ENCODE data around the gene RTEL1. TPM values are rescaled to one million over a fixed set of nuclear protein-coding genes. Genes with fewer than 3 reads are reported as not detected.

Gene RTEL1
- total RNA-seq, 1 experiment from 2014 or later, result 26.1 TPM

- Histone ChIP-seq H3K4me3 (ENCODE audit: low read depth in 2 of 2, low read length in 2 of 2) (no peak overlapping the region), H3K36me3 (ENCODE audit: control insufficient read depth, insufficient read depth, low read length) (no peaks in the 10 kb centered on the region), H3K27me3 (ENCODE audit: control insufficient read depth, insufficient read depth, low read length) (no peaks in the 10 kb centered on the region), H3K9me3 (ENCODE audit: control insufficient read depth, insufficient read depth, low read depth, low read length) (no peaks in the 10 kb centered on the region), H3K27ac (ENCODE audit: low read length) (no peak overlapping the region), H3K4me1 (ENCODE audit: control insufficient read depth, insufficient read depth, low read length) (peaks cover 6% of the 10 kb centered on the region)
- ATAC-seq (no peak), DNase-seq (ENCODE audit: low read depth, low spot score) (no peak)
- BruUV-seq (replicated peaks), result no TSS peak
- TF ChIP-seq POLR2AphosphoS5 (IDR thresholded peaks at IDR 0.05; ENCODE audit: low read depth, low read length), result no peak
- TF ChIP-seq TCF7L2 (IDR thresholded peaks at IDR 0.05; ENCODE audit: low read depth, low read length), result no peak
- TF ChIP-seq CTCF (IDR thresholded peaks at IDR 0.05), result no peak
- no peak for TF ChIP-seq REST (IDR thresholded peaks at IDR 0.05; ENCODE audit: insufficient read depth in 1 of 2, low read depth in 2 of 2, low read length in 1 of 2)
- no peak for TF ChIP-seq SIN3A (IDR thresholded peaks at IDR 0.05; ENCODE audit: borderline replicate concordance, insufficient read depth, low read depth, low read length)
- in situ Hi-C loops (cut with HindIII; ENCODE audit: low pct_unique_long_range_greater_than_20kb, low sequenced_read_pairs), result no loop called here
- ChIA-PET POLR2A (interaction anchor here (0.5 kb wide), 1 partner anchor 22 kb away, joined by 7 read pairs; no protein-coding TSS in a partner anchor), CTCF (interaction anchor here (2.4 kb wide), 1 partner anchor 105 kb away, joined by 12 read pairs; the partner anchor contains the start of gene PTK6)
- intact Hi-C loops (cut with micrococcal nuclease; ENCODE audit: unreplicated experiment), result no loop called here
These were observed 14.6 kb upstream of the RTEL1 start for GRCh38 chr20:63643499-63643898.

- no peaks in the 10 kb centered on the region for H3K36me3 ChIP-seq (ENCODE audit: control insufficient read depth, insufficient read depth, low read length)
- ChIA-PET POLR2A (interaction anchor here (0.5 kb wide), 1 partner anchor 22 kb away, joined by 7 read pairs; no protein-coding TSS in a partner anchor), CTCF (no interaction called here)
- in situ Hi-C loops (cut with HindIII; ENCODE audit: low pct_unique_long_range_greater_than_20kb, low sequenced_read_pairs) (no loop called here), intact Hi-C loops (cut with micrococcal nuclease; ENCODE audit: unreplicated experiment) (no loop called here)
- H3K27me3 ChIP-seq (ENCODE audit: control insufficient read depth, insufficient read depth, low read length), result no peaks in the 10 kb centered on the region
- no TSS peak for BruUV-seq (replicated peaks)
- no peak overlapping the region for H3K4me3 ChIP-seq (ENCODE audit: low read depth in 2 of 2, low read length in 2 of 2)
- no peaks in the 10 kb centered on the region for H3K9me3 ChIP-seq (ENCODE audit: control insufficient read depth, insufficient read depth, low read depth, low read length)
- no peak for ATAC-seq
- no peak for DNase-seq (ENCODE audit: low read depth, low spot score)
- H3K27ac ChIP-seq (ENCODE audit: low read length), result no peak overlapping the region
- TF ChIP-seq SIN3A (IDR thresholded peaks at IDR 0.05; ENCODE audit: borderline replicate concordance, insufficient read depth, low read depth, low read length) (no peak), CTCF (IDR thresholded peaks at IDR 0.05) (no peak), REST (IDR thresholded peaks at IDR 0.05; ENCODE audit: insufficient read depth in 1 of 2, low read depth in 2 of 2, low read length in 1 of 2) (no peak)
- peaks cover 6% of the 10 kb centered on the region for H3K4me1 ChIP-seq (ENCODE audit: control insufficient read depth, insufficient read depth, low read length)
These were observed 14.2 kb upstream of the RTEL1 start for GRCh38 chr20:63643946-63644345.

Data from Panc1 (cell line).